HUES6 (cell line): ENCODE results near the gene FIS1.
"Not testable (repeated sequence)": the region's sequence is repeated elsewhere in the genome, so short reads cannot be mapped to it uniquely, and the experiment has no call there.

Experiments
- H3K27ac ChIP-seq: 2 replicates; pipeline ENCODE4 v1.7.0; 2013; ENCODE audit warnings: low read depth, mild to moderate bottlenecking, low read length, inconsistent platforms
- H3K27me3 ChIP-seq: 2 replicates; pipeline ENCODE4 v1.6.1; 2013; ENCODE audit warnings: low read length; ENCODE audit not compliant: control insufficient read depth, insufficient read depth
- H3K36me3 ChIP-seq: 2 replicates; pipeline ENCODE4 v1.6.1; 2013; ENCODE audit warnings: low read length; ENCODE audit not compliant: control insufficient read depth, insufficient read depth
- H3K4me1 ChIP-seq: 2 replicates; pipeline ENCODE4 v1.6.1; 2013; ENCODE audit warnings: low read length; ENCODE audit not compliant: control insufficient read depth, insufficient read depth
- H3K4me3 ChIP-seq: 2 replicates; pipeline ENCODE4 v1.5.1; 2013; ENCODE audit warnings: low read depth, low read length
- H3K9ac ChIP-seq: one replicate; pipeline ENCODE4 v1.6.1; 2013; ENCODE audit warnings: mild to moderate bottlenecking, low read length
- H3K9me3 ChIP-seq: 2 replicates; pipeline ENCODE4 v1.6.1; 2013; ENCODE audit warnings: low read depth, low read length; ENCODE audit not compliant: control insufficient read depth, insufficient read depth

Gene FIS1

GRCh38 chr7:101280912-101281311 is 36.0 kb upstream of the FIS1 start:
- H3K27me3 ChIP-seq, H3K4me3 ChIP-seq, H3K9ac ChIP-seq, H3K4me1 ChIP-seq, H3K36me3 ChIP-seq, H3K27ac ChIP-seq, H3K9me3 ChIP-seq: not testable (repeated sequence)

- no peak overlapping the region for H3K4me3 ChIP-seq
- no peaks in the 10 kb centered on the region for H3K27me3 ChIP-seq
- H3K36me3 ChIP-seq = no peaks in the 10 kb centered on the region
- no peaks in the 10 kb centered on the region for H3K9me3 ChIP-seq
- no peak overlapping the region for H3K27ac ChIP-seq
- no peak overlapping the region for H3K9ac ChIP-seq
- H3K4me1 ChIP-seq = peaks cover 5% of the 10 kb centered on the region
Measured at GRCh38 chr7:101278461-101279292, 33.8 kb upstream of the FIS1 start.

- H3K4me3 ChIP-seq = no peak overlapping the region
- H3K9ac ChIP-seq = no peak overlapping the region
- no peaks in the 10 kb centered on the region for H3K27me3 ChIP-seq
- no peak overlapping the region for H3K27ac ChIP-seq
- H3K4me1 ChIP-seq = peaks cover 13% of the 10 kb centered on the region
- H3K36me3 ChIP-seq = no peaks in the 10 kb centered on the region
- no peaks in the 10 kb centered on the region for H3K9me3 ChIP-seq
Measured at GRCh38 chr7:101277155-101277554, 32.3 kb upstream of the FIS1 start.

- no peak overlapping the region for H3K9ac ChIP-seq
- no peaks in the 10 kb centered on the region for H3K9me3 ChIP-seq
- no peaks in the 10 kb centered on the region for H3K36me3 ChIP-seq
- peaks cover 13% of the 10 kb centered on the region for H3K4me1 ChIP-seq
- H3K27me3 ChIP-seq = no peaks in the 10 kb centered on the region
- no peak overlapping the region for H3K27ac ChIP-seq
- H3K4me3 ChIP-seq = peak overlapping the region; percentile 22; the same call in 1 of the 2 replicates
Measured at GRCh38 chr7:101273206-101273605, 28.3 kb upstream of the FIS1 start.

- Histone ChIP-seq H3K4me1 (peaks cover 13% of the 10 kb centered on the region), H3K9me3 (no peaks in the 10 kb centered on the region), H3K27me3 (no peaks in the 10 kb centered on the region), H3K36me3 (no peaks in the 10 kb centered on the region), H3K27ac (no peak overlapping the region), H3K4me3 (no peak overlapping the region), H3K9ac (no peak overlapping the region)
Measured at GRCh38 chr7:101271021-101271420, 26.1 kb upstream of the FIS1 start.

GRCh38 chr7:101269664-101270063 is 24.8 kb upstream of the FIS1 start:
- no peak overlapping the region for H3K4me3 ChIP-seq
- no peaks in the 10 kb centered on the region for H3K27me3 ChIP-seq
- H3K9me3 ChIP-seq = no peaks in the 10 kb centered on the region
- H3K4me1 ChIP-seq = peaks cover 13% of the 10 kb centered on the region
- no peak overlapping the region for H3K27ac ChIP-seq
- no peak overlapping the region for H3K9ac ChIP-seq
- no peaks in the 10 kb centered on the region for H3K36me3 ChIP-seq

GRCh38 chr7:101265622-101266516 is 21.0 kb upstream of the FIS1 start:
- no peak overlapping the region for H3K4me3 ChIP-seq
- no peak overlapping the region for H3K9ac ChIP-seq
- H3K9me3 ChIP-seq = no peaks in the 10 kb centered on the region
- H3K4me1 ChIP-seq = no peaks in the 10 kb centered on the region
- H3K36me3 ChIP-seq = no peaks in the 10 kb centered on the region
- no peak overlapping the region for H3K27ac ChIP-seq
- no peaks in the 10 kb centered on the region for H3K27me3 ChIP-seq

GRCh38 chr7:101264102-101264706 is 19.3 kb upstream of the FIS1 start:
- not testable (repeated sequence) for H3K27me3 ChIP-seq, H3K36me3 ChIP-seq, H3K4me1 ChIP-seq, H3K27ac ChIP-seq, H3K4me3 ChIP-seq, H3K9ac ChIP-seq, H3K9me3 ChIP-seq

GRCh38 chr7:101258243-101258731 is 13.4 kb upstream of the FIS1 start:
- H3K27me3 ChIP-seq = no peaks in the 10 kb centered on the region
- H3K4me1 ChIP-seq = no peaks in the 10 kb centered on the region
- no peak overlapping the region for H3K9ac ChIP-seq
- no peaks in the 10 kb centered on the region for H3K9me3 ChIP-seq
- no peak overlapping the region for H3K27ac ChIP-seq
- H3K4me3 ChIP-seq = no peak overlapping the region
- no peaks in the 10 kb centered on the region for H3K36me3 ChIP-seq

- no peak overlapping the region for H3K27ac ChIP-seq
- H3K9me3 ChIP-seq = no peaks in the 10 kb centered on the region
- no peak overlapping the region for H3K4me3 ChIP-seq
- H3K9ac ChIP-seq = no peak overlapping the region
- peaks cover 3% of the 10 kb centered on the region for H3K4me1 ChIP-seq
- no peaks in the 10 kb centered on the region for H3K27me3 ChIP-seq
- H3K36me3 ChIP-seq = no peaks in the 10 kb centered on the region
Measured at GRCh38 chr7:101255796-101256195, 10.9 kb upstream of the FIS1 start.

- not testable (repeated sequence) for H3K27me3 ChIP-seq, H3K9me3 ChIP-seq, H3K4me1 ChIP-seq, H3K9ac ChIP-seq, H3K36me3 ChIP-seq, H3K27ac ChIP-seq
- H3K4me3 ChIP-seq = 0 out of 2 replicates have a peak overlapping the region, but pooled peaks have one; percentile 85
Measured at GRCh38 chr7:101253199-101253598, 8.3 kb upstream of the FIS1 start.
